Psoas muscle (tissue), 8 donors: ENCODE data around the gene OSMR. TPM values are rescaled to one million over a fixed set of nuclear protein-coding genes. Genes with fewer than 3 reads are reported as not detected.

Experiments used
- ATAC-seq, 4 donors: fragments of 200-7000 bp; cut with Tn5 transposase; one replicate each; pipeline ENCODE4 v1.9.1; 2020; ENCODE audit warnings: moderate library complexity in 3 of 4, mild to moderate bottlenecking in 2 of 4
- DNase-seq, 2 donors: peaks; one replicate each; pipeline ENCODE4 v3.0.0-alpha.2; 2020
- H3K27ac ChIP-seq: fragments of 200-600 bp; one replicate; pipeline ENCODE4 v1.8.0; 2022
- H3K27me3 ChIP-seq, 3 donors: fragments of 200-600 bp in 1 of 3; one replicate each; pipeline versions ENCODE4 v1.6.1 to v1.8.0; 2013 to 2022; ENCODE audit warnings: low read length in 2 of 3, mild to moderate bottlenecking in 2 of 3, moderate library complexity in 1 of 3; ENCODE audit not compliant: insufficient read depth in 3 of 3
- H3K36me3 ChIP-seq, 2 donors: fragments of 200-600 bp in 1 of 2; one replicate each; pipeline versions ENCODE4 v1.6.1 to v1.8.0; 2013 to 2022; ENCODE audit warnings: low read depth in 1 of 2, mild to moderate bottlenecking in 1 of 2, moderate library complexity in 1 of 2; ENCODE audit not compliant: insufficient read depth in 1 of 2
- H3K4me1 ChIP-seq: fragments of 200-600 bp; one replicate; pipeline ENCODE4 v1.8.0; 2022
- H3K4me3 ChIP-seq: fragments of 200-600 bp; one replicate; pipeline ENCODE4 v1.8.0; 2022; ENCODE audit warnings: mild to moderate bottlenecking
- H3K9me3 ChIP-seq: fragments of 200-600 bp; one replicate; pipeline ENCODE4 v1.8.0; 2022
- CTCF ChIP-seq: fragments of 200-600 bp; IDR thresholded peaks from one replicate; pipeline ENCODE4 v1.8.0; 2022; ENCODE audit warnings: antibody characterized with exemption
- WGBS, 3 donors: extraction: QIAGEN DNeasy Blood & Tissue Kit; methylation state at CpG; one replicate each; pipeline versions ENCODE4 v1.1.6 to v1.1.7; 2013; 5-methylcytosine and 5-hydroxymethylcytosine counted together
- intact Hi-C, 2 donors: fragments of 100-400 bp; cut with DNase I; formaldehyde crosslinking; loops; one replicate each; pipeline versions ENCODE4 v1.11.0 to v1.14.2; 2022
- polyA plus RNA-seq, 3 donors: library from polyadenylated mRNA; stranded (reverse); fragments of 200-250 nt; gene quantifications; one replicate each; pipeline ENCODE4 v1.2.3, GENCODE V29; 2013
- total RNA-seq, 4 donors: library from RNA; stranded (reverse); fragmentation: NEBNext Ultra II Directional in 2 of 4; extraction: Animal tissue kit (Norgen Biotek cat#: 25700) in 2 of 4; gene quantifications; one replicate each; pipeline versions ENCODE4 v1.2.1 to v1.2.4, GENCODE V29; 2021 to 2023
- donor health status: healthy with polysubstance abuse.
- donor health status: DM: no; HTN: no; CAD: no; lungs with moderate emphysema.
- donor health status: Bipolar disorder and iron deficiency.
- donor health status: healthy.
- donor health status: DM: yes; HTN: yes; CAD: no.
- donor health status: DM: no; HTN: no; CAD: no.
- donor health status: DM: no; HTN: no; CAD: no.
- donor health status: DM: yes; HTN: yes; CAD: no.

OSMR gene
- total and polyA plus RNA-seq, 7 donors = 3.2 to 27.0 (median 9.9) TPM

- WGBS, 3 donors = 96 to 98% (median 96%) methylated on average over 7 of the region's 7 CpGs
- intact Hi-C loops = no loop called here
- no peaks in the 10 kb centered on the region for H3K4me1 ChIP-seq
- ATAC-seq (no peak), DNase-seq (no peak)
- no peak overlapping the region for H3K27ac ChIP-seq
- H3K36me3 ChIP-seq = peaks cover 8 to 55% of the 10 kb centered on the region in 2 donors
- H3K4me3 ChIP-seq = no peak overlapping the region
- H3K27me3 ChIP-seq = no peaks in the 10 kb centered on the region
- no peak for TF ChIP-seq CTCF
- H3K9me3 ChIP-seq = no peaks in the 10 kb centered on the region
Measured at GRCh38 chr5:38879078-38879460, 33.3 kb downstream of the OSMR start.

- WGBS, 3 donors = 78 to 85% (median 84%) methylated on average over 3 of the region's 3 CpGs
Measured at GRCh38 chr5:38883842-38884241, 38.0 kb downstream of the OSMR start.

GRCh38 chr5:38885208-38885607 is 39.4 kb downstream of the OSMR start:
- no peak for TF ChIP-seq CTCF
- intact Hi-C loops = no loop called here
- ATAC-seq = no peak
- H3K4me3 ChIP-seq = no peak overlapping the region
- no peak for DNase-seq
- peaks cover 5 to 54% of the 10 kb centered on the region in 2 donors for H3K36me3 ChIP-seq
- H3K27ac ChIP-seq = no peak overlapping the region
- H3K4me1 ChIP-seq = no peaks in the 10 kb centered on the region
- WGBS, 3 donors = 94 to 97% (median 96%) methylated on average over 3 of the region's 3 CpGs
- H3K27me3 ChIP-seq = no peaks in the 10 kb centered on the region
- H3K9me3 ChIP-seq = no peaks in the 10 kb centered on the region

More at GRCh38 chr5:38883842-38884241, 38.0 kb downstream of the OSMR start:
- H3K27me3 ChIP-seq = no peaks in the 10 kb centered on the region
- DNase-seq (no peak), ATAC-seq (no peak)
- H3K4me1 ChIP-seq = no peaks in the 10 kb centered on the region
- no peak overlapping the region for H3K27ac ChIP-seq
- TF ChIP-seq CTCF = no peak
- H3K36me3 ChIP-seq = peaks cover 5 to 57% of the 10 kb centered on the region in 2 donors
- intact Hi-C loops = no loop called here
- no peak overlapping the region for H3K4me3 ChIP-seq
- H3K9me3 ChIP-seq = no peaks in the 10 kb centered on the region

GRCh38 chr5:38888041-38888440 is 42.2 kb downstream of the OSMR start:
- no peak for ATAC-seq
- Histone ChIP-seq H3K27ac (no peak overlapping the region), H3K4me1 (no peaks in the 10 kb centered on the region), H3K4me3 (no peak overlapping the region), H3K36me3 (peaks cover 5 to 32% of the 10 kb centered on the region in 2 donors), H3K27me3 (no peaks in the 10 kb centered on the region), H3K9me3 (no peaks in the 10 kb centered on the region)
- no peak for TF ChIP-seq CTCF
- WGBS, 3 donors = 75 to 77% (median 77%) methylated on average over 8 of the region's 8 CpGs
- DNase-seq = no peak
- intact Hi-C loops = no loop called here

GRCh38 chr5:38889424-38889823 is 43.6 kb downstream of the OSMR start:
- ATAC-seq = no peak
- Histone ChIP-seq H3K27me3 (no peaks in the 10 kb centered on the region), H3K27ac (no peak overlapping the region), H3K9me3 (no peaks in the 10 kb centered on the region), H3K4me3 (no peak overlapping the region), H3K36me3 (peaks cover 5 to 20% of the 10 kb centered on the region in 2 donors), H3K4me1 (no peaks in the 10 kb centered on the region)
- intact Hi-C loops = no loop called here
- 90 to 98% (median 94%) methylated on average over 1 of the region's 1 CpG for WGBS, 3 donors
- TF ChIP-seq CTCF = no peak
- DNase-seq = no peak
